ENCODE results near the gene CBR4.
"Not testable (repeated sequence)": the region's sequence is repeated elsewhere in the genome, so short reads cannot be mapped to it uniquely, and the experiment has no call there.

CBR4 gene

GRCh38 chr4:169010125-169011023, at the start of gene CBR4:
TSS of gene CBR4 (minus strand) at chr4:169010255. CDS start at chr4:169010089, 166 bp downstream.
- DNase-seq (ENCODE audit: low read depth), result peak; percentile 86

- DNase-seq (ENCODE audit: low read depth), result no peak
These were observed 49.5 kb upstream of the CBR4 start for GRCh38 chr4:169059306-169060211.

GRCh38 chr4:169058312-169058711, 48.3 kb upstream of the CBR4 start:
- DNase-seq (ENCODE audit: low read depth), result no peak

- no peak for DNase-seq (ENCODE audit: low read depth)
These were observed 44.8 kb upstream of the CBR4 start for GRCh38 chr4:169054879-169055278.

- DNase-seq (ENCODE audit: low read depth), result no peak
These were observed 42.5 kb upstream of the CBR4 start for GRCh38 chr4:169052594-169052945.

GRCh38 chr4:169051761-169052593, 41.9 kb upstream of the CBR4 start:
- no peak for DNase-seq (ENCODE audit: low read depth)

- no peak for DNase-seq (ENCODE audit: low read depth)
These were observed 41.1 kb upstream of the CBR4 start for GRCh38 chr4:169050881-169051760.

- DNase-seq (ENCODE audit: low read depth), result no peak
These were observed 40.2 kb upstream of the CBR4 start for GRCh38 chr4:169050284-169050683.

- DNase-seq (ENCODE audit: low read depth), result no peak
These were observed 38.9 kb upstream of the CBR4 start for GRCh38 chr4:169048868-169049414.

- no peak for DNase-seq (ENCODE audit: low read depth)
These were observed 37.9 kb upstream of the CBR4 start for GRCh38 chr4:169047956-169048355.

GRCh38 chr4:169045862-169046584, 36.0 kb upstream of the CBR4 start:
- DNase-seq (ENCODE audit: low read depth), result no peak

- no peak for DNase-seq (ENCODE audit: low read depth)
These were observed 34.8 kb upstream of the CBR4 start for GRCh38 chr4:169044714-169045447.

- no peak for DNase-seq (ENCODE audit: low read depth)
These were observed 32.6 kb upstream of the CBR4 start for GRCh38 chr4:169042608-169043007.

GRCh38 chr4:169040559-169041261, 30.7 kb upstream of the CBR4 start:
- DNase-seq (ENCODE audit: low read depth), result no peak

GRCh38 chr4:169039251-169039954, 29.3 kb upstream of the CBR4 start:
- no peak for DNase-seq (ENCODE audit: low read depth)

GRCh38 chr4:169037506-169037905, 27.5 kb upstream of the CBR4 start:
- no peak for DNase-seq (ENCODE audit: low read depth)

GRCh38 chr4:169035871-169036620, 26.0 kb upstream of the CBR4 start:
- DNase-seq (ENCODE audit: low read depth), result not testable (repeated sequence)
